A549 (cell line): Measurements from ENCODE around the gene CAMTA1. TPM values are rescaled to one million over a fixed set of nuclear protein-coding genes. Genes with fewer than 3 reads are reported as not detected.

Experiments
- ATAC-seq, 2 experiments: fragments of 200-7000 bp in 1 of 2; fragments of >200 bp in 1 of 2; cut with Nextera tagmentation in 1 of 2; cut with Tn5 transposase in 1 of 2; 3 replicates each; pipeline versions ENCODE4 v1.8.0 to v1.9.1; 2018 to 2020; ENCODE audit warnings: mild to moderate bottlenecking in 1 of 2, moderate library complexity in 1 of 2
- CTCF ChIA-PET: fragments of 300-600 bp; sonication (Branson Sonifier 250); formaldehyde crosslinking; extraction: SDS; loops from one replicate; lab custom pipeline; 2021; ENCODE audit warnings: antibody characterized with exemption, inconsistent platforms; lab: Yijun Ruan, JAX
- POLR2A ChIA-PET: fragments of 350-600 bp; formaldehyde crosslinking; extraction: SDS; loops from one replicate; lab custom pipeline; 2021; ENCODE audit warnings: antibody characterized with exemption, inconsistent platforms; lab: Yijun Ruan, JAX
- DNase-seq, 2 experiments: peaks; one replicate each; pipeline versions ENCODE4 v3.0.0 to v3.0.0-alpha.2; 2011 to 2016; ENCODE audit warnings: low read depth in 1 of 2, low spot score in 1 of 2
- FAIRE-seq: peaks from 2 replicates; lab custom pipeline; 2011; peaks lifted over from hg19 to GRCh38; lab: Jason Lieb, UNC
- H3K27ac ChIP-seq, 2 experiments: fragments of >200 bp; sonication (Bioruptor Twin); formaldehyde crosslinking; 3 replicates each; pipeline ENCODE4 v1.5.1; 2016 to 2017
- H3K4me1 ChIP-seq: fragments of >200 bp; sonication (Bioruptor Twin); formaldehyde crosslinking; 3 replicates; pipeline ENCODE4 v1.6.1; 2016
- H3K4me2 ChIP-seq: fragments of >200 bp; sonication (Bioruptor Twin); formaldehyde crosslinking; 3 replicates; pipeline ENCODE4 v1.6.1; 2016
- H3K4me3 ChIP-seq: fragments of >200 bp; sonication (Bioruptor Twin); formaldehyde crosslinking; 3 replicates; pipeline ENCODE4 v1.5.1; 2016
- H3K9me3 ChIP-seq: fragments of >200 bp; sonication (Bioruptor Twin); formaldehyde crosslinking; 3 replicates; pipeline ENCODE4 v1.6.1; 2016
- ATOH8 ChIP-seq: fragments of 250-450 bp; sonication (Bioruptor Pico); IDR thresholded peaks from 2 replicates; pipeline ENCODE4 v1.5.0; 2020; ENCODE audit warnings: low read depth, mild to moderate bottlenecking, moderate library complexity
- BCL3 ChIP-seq: fragments of >200 bp; sonication (Bioruptor Twin); formaldehyde crosslinking; IDR thresholded peaks from 3 replicates; pipeline ENCODE4 v1.6.1; 2016
- E2F6 ChIP-seq: IDR thresholded peaks from 2 replicates; pipeline ENCODE4 v1.6.1; 2012; ENCODE audit warnings: low read depth, borderline replicate concordance
- EHF ChIP-seq: fragments of 250-450 bp; sonication (Bioruptor Pico); IDR thresholded peaks from 2 replicates; pipeline ENCODE4 v1.5.0; 2020; ENCODE audit warnings: mild to moderate bottlenecking
- ELK1 ChIP-seq: fragments of 150-350 bp; IDR thresholded peaks from 2 replicates; pipeline ENCODE4 v1.6.1; 2014; ENCODE audit warnings: low read depth, mild to moderate bottlenecking, low read length
- FOSL2 ChIP-seq, 2 experiments: fragments of 450-650 bp in 1 of 2; fragments of >200 bp in 1 of 2; sonication (Bioruptor Twin) in 1 of 2; formaldehyde crosslinking; IDR thresholded peaks; 2 replicates each; pipeline versions ENCODE4 v1.5.0 to v1.6.1; 2016 to 2020; ENCODE audit warnings: mild to moderate bottlenecking in 1 of 2, moderate library complexity in 1 of 2
- FOXS1 ChIP-seq: fragments of 250-450 bp; sonication (Bioruptor Pico); IDR thresholded peaks from 2 replicates; pipeline ENCODE4 v1.5.0; 2020; ENCODE audit warnings: mild to moderate bottlenecking, moderate library complexity
- GATA3 ChIP-seq: IDR thresholded peaks from 2 replicates; pipeline ENCODE4 v1.6.1; 2012; ENCODE audit warnings: borderline replicate concordance
- HMGXB4 ChIP-seq: fragments of 250-450 bp; sonication (Bioruptor Pico); IDR thresholded peaks from 2 replicates; pipeline ENCODE4 v1.5.0; 2021; ENCODE audit warnings: mild to moderate bottlenecking, moderate library complexity, borderline replicate concordance
- KDM5A ChIP-seq: fragments of 200-600 bp; sonication (generic); IDR thresholded peaks from 2 replicates; pipeline ENCODE4 v1.6.1; 2016; ENCODE audit warnings: antibody characterized with exemption, mild to moderate bottlenecking
- MAFK ChIP-seq: fragments of 450-650 bp; IDR thresholded peaks from 2 replicates; pipeline ENCODE4 v1.6.1; 2014; ENCODE audit not compliant: partially characterized antibody
- MAX ChIP-seq: IDR thresholded peaks from 2 replicates; pipeline ENCODE4 v1.6.1; 2012
- NPAS2 ChIP-seq: fragments of 250-450 bp; sonication (Bioruptor Pico); IDR thresholded peaks from 2 replicates; pipeline ENCODE4 v1.8.0; 2022; ENCODE audit warnings: mild to moderate bottlenecking, moderate library complexity, borderline replicate concordance
- POLR2AphosphoS2 ChIP-seq: conservative IDR thresholded peaks from 2 replicates; pipeline ENCODE4 v1.6.1; 2012; ENCODE audit warnings: low read length, improper control_type of control experiment, inconsistent platforms
- RAD21 ChIP-seq, 2 experiments: fragments of >200 bp in 1 of 2; sonication (Bioruptor Twin) in 1 of 2; formaldehyde crosslinking in 1 of 2; IDR thresholded peaks in 1 of 2; conservative IDR thresholded peaks in 1 of 2; 2 replicates in 1 of 2; 3 replicates in 1 of 2; pipeline ENCODE4 v1.6.1; 2012 to 2018; ENCODE audit warnings: inconsistent platforms in 1 of 2
- ZSCAN20 ChIP-seq: fragments of 250-450 bp; sonication (Bioruptor Pico); IDR thresholded peaks from 2 replicates; pipeline ENCODE4 v1.8.0; 2022; ENCODE audit warnings: mild to moderate bottlenecking, moderate library complexity
- WGBS: methylation state at CpG from one replicate; pipeline ENCODE4 v1.1.6; 2017; ENCODE audit errors: missing lambda C conversion rate; 5-methylcytosine and 5-hydroxymethylcytosine counted together
- polyA plus RNA-seq, 4 experiments: library from polyadenylated mRNA; depleted of rRNA in 3 of 4; stranded (reverse); fragments of >200 nt; fragmentation: RNase III in 1 of 4; extraction: RNeasy Plus Mini Kit Qiagen cat#74134 plus additional on column Dnase treatment in 1 of 4; gene quantifications; 2 replicates in 3 of 4; 3 replicates in 1 of 4; pipeline ENCODE4 v1.2.3, GENCODE V29; 2011 to 2017

Gene CAMTA1
- polyA plus RNA-seq, 2 of the 4 experiments (the other 2 are of a cell fraction), result 58.8 to 75.0 TPM

GRCh38 chr1:7269525-7269924 lies 484.3 kb downstream of the CAMTA1 start (continued):
- TF ChIP-seq KDM5A (no peak), FOXS1 (CRISPR knock-in tag) (no peak), EHF (CRISPR knock-in tag) (no peak), FOSL2 (IDR thresholded peaks at IDR 0.05) (no peak), FOSL2 (CRISPR knock-in tag; IDR thresholded peaks at IDR 0.05) (no peak), ELK1 (no peak), ATOH8 (CRISPR knock-in tag) (no peak), NPAS2 (CRISPR knock-in tag) (no peak), RAD21 (conservative IDR thresholded peaks at IDR 0.05 in 1 of 2, IDR thresholded peaks at IDR 0.05 in 1 of 2) (no peak), POLR2AphosphoS2 (no peak), GATA3 (no peak)

- POLR2A ChIA-PET, result no interaction called here
- WGBS, result 78% methylated on average over 3 of the region's 3 CpGs
- Histone ChIP-seq H3K9me3 (peaks cover 22% of the 10 kb centered on the region), H3K27ac (no peak overlapping the region), H3K4me1 (no peaks in the 10 kb centered on the region), H3K4me3 (no peak overlapping the region), H3K4me2 (no peak overlapping the region)
- CTCF ChIA-PET, result interaction anchor here (0.6 kb wide), 1 partner anchor 1083 kb away, joined by 3 read pairs; no protein-coding TSS in a partner anchor
- FAIRE-seq, result no peak
- no peak for ATAC-seq
- DNase-seq, result no peak
- TF ChIP-seq RAD21 (conservative IDR thresholded peaks at IDR 0.05 in 1 of 2, IDR thresholded peaks at IDR 0.05 in 1 of 2) (no peak), FOXS1 (CRISPR knock-in tag) (no peak), ZSCAN20 (CRISPR knock-in tag) (no peak), MAX (no peak), NPAS2 (CRISPR knock-in tag) (no peak)
Observed at GRCh38 chr1:7274256-7274655, 489.0 kb downstream of the CAMTA1 start.

- TF ChIP-seq BCL3 (no peak), HMGXB4 (no peak), E2F6 (no peak), MAFK (no peak)
- H3K27ac ChIP-seq, result no peak overlapping the region
- FAIRE-seq (no peak), ATAC-seq (no peak), DNase-seq (peak in 1 of 2 experiments; percentile 54)
- no peak overlapping the region for H3K4me2 ChIP-seq
- CTCF ChIA-PET, result interaction anchor here (1.3 kb wide), 1 partner anchor 48 kb away, joined by 3 read pairs; no protein-coding TSS in a partner anchor
- H3K4me3 ChIP-seq, result no peak overlapping the region
- peaks cover 13% of the 10 kb centered on the region for H3K4me1 ChIP-seq
- WGBS, result 25% methylated on average over 2 of the region's 2 CpGs
- POLR2A ChIA-PET, result no interaction called here
- peaks cover 12% of the 10 kb centered on the region for H3K9me3 ChIP-seq
Observed at GRCh38 chr1:7278045-7278444, 492.8 kb downstream of the CAMTA1 start.
